ENCODE data around the gene STOM. TPM values are rescaled to one million over a fixed set of nuclear protein-coding genes. Genes with fewer than 3 reads are reported as not detected.

The STOM gene
- total and polyA plus RNA-seq, 11 donors: 125 to 239 (median 148) TPM

DNA sequence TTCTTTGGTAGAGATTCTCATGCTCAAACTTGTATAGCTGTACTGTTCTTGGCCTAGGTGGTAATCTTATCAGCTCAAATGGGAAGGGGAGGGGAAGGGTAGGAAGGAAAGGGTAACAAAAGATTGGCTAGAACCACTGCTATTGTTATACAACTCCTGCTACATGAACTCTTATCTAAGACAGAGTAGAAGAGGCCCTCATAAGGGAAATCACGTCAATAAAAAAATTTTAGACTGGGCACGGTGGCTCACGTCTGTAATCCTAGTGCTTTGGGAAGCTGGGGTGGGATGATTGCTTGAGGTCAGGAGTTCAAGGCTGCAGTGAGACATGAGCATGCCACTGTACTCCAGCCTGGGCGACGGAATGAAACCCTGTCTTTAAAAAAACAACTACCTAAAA lies 15.9 kb downstream of the STOM start:
- ATAC-seq (peak; percentile 83 to 94 (median 88)), DNase-seq (peak in 3 of 5 donors; percentile 71 to 77 (median 73))
- WGBS, 4 donors: 15 to 24% (median 18%) methylated on average over 5 of the region's 5 CpGs
- Histone ChIP-seq H3K36me3 (peaks cover 0 to 80% (median 65%) of the 10 kb centered on the region in 9 donors), H3K9me3 (no peaks in the 10 kb centered on the region), H3K4me3 (no peak overlapping the region), H3K4me1 (peaks cover 19 to 100% (median 92%) of the 10 kb centered on the region in 12 donors), H3K27me3 (no peaks in the 10 kb centered on the region), H3K27ac (peak overlapping the region; percentile 69 to 97 (median 90))
- TF ChIP-seq, protein P1, sequence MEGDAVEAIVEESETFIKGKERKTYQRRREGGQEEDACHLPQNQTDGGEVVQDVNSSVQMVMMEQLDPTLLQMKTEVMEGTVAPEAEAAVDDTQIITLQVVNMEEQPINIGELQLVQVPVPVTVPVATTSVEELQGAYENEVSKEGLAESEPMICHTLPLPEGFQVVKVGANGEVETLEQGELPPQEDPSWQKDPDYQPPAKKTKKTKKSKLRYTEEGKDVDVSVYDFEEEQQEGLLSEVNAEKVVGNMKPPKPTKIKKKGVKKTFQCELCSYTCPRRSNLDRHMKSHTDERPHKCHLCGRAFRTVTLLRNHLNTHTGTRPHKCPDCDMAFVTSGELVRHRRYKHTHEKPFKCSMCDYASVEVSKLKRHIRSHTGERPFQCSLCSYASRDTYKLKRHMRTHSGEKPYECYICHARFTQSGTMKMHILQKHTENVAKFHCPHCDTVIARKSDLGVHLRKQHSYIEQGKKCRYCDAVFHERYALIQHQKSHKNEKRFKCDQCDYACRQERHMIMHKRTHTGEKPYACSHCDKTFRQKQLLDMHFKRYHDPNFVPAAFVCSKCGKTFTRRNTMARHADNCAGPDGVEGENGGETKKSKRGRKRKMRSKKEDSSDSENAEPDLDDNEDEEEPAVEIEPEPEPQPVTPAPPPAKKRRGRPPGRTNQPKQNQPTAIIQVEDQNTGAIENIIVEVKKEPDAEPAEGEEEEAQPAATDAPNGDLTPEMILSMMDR (IDR thresholded peaks at IDR 0.05): no peak
- TF ChIP-seq POLR2A (IDR thresholded peaks at IDR 0.05): no peak
- intact Hi-C loops (cut with DNase I): loop anchor here in 1 of 10 donors (1.0 kb wide), 1 partner anchor 28 kb away; no protein-coding TSS in a partner anchor

DNA sequence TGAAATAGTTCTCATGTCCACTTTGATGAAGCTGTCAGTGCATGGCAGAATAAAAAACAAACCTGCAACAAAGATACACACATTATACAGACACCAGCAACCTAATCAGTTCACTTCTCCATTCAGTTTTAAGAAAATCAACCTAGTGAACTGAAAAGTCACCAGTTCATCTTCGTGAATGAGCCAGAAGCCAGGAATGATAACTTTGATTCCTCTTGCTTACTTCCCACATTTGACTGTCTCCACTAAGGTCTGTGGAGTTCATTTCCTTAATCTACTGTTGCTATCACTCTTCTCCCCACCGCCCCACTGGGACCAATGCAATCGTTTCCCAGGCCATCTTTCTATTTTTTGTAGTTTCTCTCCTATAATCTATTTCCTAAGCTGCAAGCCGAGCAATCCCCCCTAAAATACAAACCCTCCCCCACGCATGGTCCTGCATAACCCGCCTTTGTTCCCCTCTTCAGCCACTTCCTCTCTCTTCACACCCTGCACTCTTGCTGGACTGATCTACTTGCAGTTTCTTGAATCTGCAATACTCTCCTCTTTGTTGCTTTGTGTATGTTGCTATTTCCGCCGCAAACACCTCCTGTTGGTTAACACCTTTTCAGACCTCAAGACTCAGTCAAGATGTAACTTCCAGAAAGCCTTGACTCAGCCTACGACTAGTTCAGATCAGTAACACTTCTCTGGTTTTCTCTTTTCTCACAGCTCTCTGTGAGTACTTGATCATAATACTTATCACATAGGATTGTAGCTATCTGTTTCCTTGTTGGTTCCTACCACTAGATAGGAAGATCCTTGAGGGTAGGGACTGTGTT lies 16.6 kb downstream of the STOM start:
- ATAC-seq (peak in 3 of 4 donors; percentile 4 to 19 (median 9)), DNase-seq (no peak)
- intact Hi-C loops (cut with DNase I): loop anchor here in 1 of 10 donors (1.0 kb wide), 1 partner anchor 27 kb away; no protein-coding TSS in a partner anchor
- H3K27me3 ChIP-seq: no peaks in the 10 kb centered on the region
- no peak for TF ChIP-seq POLR2A (IDR thresholded peaks at IDR 0.05)
- TF ChIP-seq, protein P1 (IDR thresholded peaks at IDR 0.05): no peak
- H3K27ac ChIP-seq: peak overlapping the region; percentile 69 to 97 (median 90)
- WGBS, 4 donors: 34 to 50% (median 48%) methylated on average over 9 of the region's 9 CpGs
- no peaks in the 10 kb centered on the region for H3K9me3 ChIP-seq
- peak overlapping the region in 1 of 12 donors; percentile 12 for H3K4me3 ChIP-seq
- peaks cover 19 to 99% (median 90%) of the 10 kb centered on the region in 12 donors for H3K4me1 ChIP-seq
- H3K36me3 ChIP-seq: peaks cover 0 to 81% (median 72%) of the 10 kb centered on the region in 9 donors

DNA sequence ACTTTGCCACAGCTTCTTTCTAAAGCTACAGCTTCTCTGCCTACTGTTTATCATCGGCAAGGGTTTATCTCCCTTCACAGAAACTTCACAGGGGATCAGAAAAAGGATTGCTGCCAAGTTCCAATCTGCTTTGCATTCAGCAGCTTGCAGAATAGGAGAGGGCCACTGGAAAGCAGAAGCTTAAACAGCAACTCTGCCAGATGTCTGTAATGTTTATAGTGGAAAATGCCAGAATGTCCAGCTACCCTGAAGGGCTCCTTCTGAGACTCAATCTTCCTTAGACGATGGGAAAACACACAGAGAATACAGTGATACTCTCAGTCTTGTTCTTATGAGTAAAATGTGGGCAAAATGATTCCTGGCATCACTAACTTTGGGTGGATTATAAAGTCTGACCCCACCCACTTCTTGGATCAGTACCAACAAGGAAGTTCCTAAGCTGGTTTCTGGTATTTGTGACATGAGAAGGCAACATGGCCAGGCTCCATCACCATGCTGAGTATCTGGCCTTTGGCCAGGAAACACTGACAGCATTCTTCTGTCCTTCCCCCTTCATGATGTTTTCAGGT lies 19.0 kb downstream of the STOM start:
- no peak for TF ChIP-seq POLR2A (IDR thresholded peaks at IDR 0.05)
- Histone ChIP-seq H3K9me3 (no peaks in the 10 kb centered on the region), H3K27ac (peak overlapping the region; percentile 35 to 97 (median 90)), H3K4me3 (peak overlapping the region in 1 of 12 donors; percentile 5), H3K4me1 (peaks cover 19 to 94% (median 73%) of the 10 kb centered on the region in 12 donors), H3K27me3 (no peaks in the 10 kb centered on the region), H3K36me3 (peaks cover 4 to 96% (median 89%) of the 10 kb centered on the region in 9 donors)
- DNase-seq (peak in 4 of 5 donors; percentile 77 to 85 (median 80)), ATAC-seq (peak; percentile 48 to 62 (median 58))
- 0 to 4% (median 1%) methylated on average over 2 of the region's 2 CpGs for WGBS, 4 donors
- intact Hi-C loops (cut with DNase I): loop anchor here in 2 of 10 donors (1.0 to 2.0 kb wide), 2 partner anchors 20 to 138 kb away; partner anchors contain the start of gene STOM (in 1 of the 2)

DNA sequence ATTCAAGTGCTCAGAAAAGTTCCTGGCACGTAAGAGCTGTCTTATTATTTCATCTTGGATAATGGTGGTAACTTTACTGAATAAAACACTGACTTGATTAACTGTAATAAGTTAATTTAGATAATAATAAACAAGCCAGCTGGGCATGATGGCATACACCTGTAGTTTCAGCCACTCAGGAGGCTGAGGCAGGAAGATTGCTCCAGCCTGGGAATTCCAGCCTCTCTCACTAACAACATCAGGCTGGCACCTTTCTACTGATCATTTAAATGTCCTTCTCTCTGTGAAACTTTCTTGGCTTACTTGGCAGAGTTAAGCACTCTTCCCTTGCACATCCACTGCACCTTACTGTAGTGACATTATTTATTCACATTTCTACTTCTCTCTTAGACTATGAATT lies 20.0 kb downstream of the STOM start:
- Histone ChIP-seq H3K27ac (peak overlapping the region in 11 of 12 donors; percentile 35 to 97 (median 91)), H3K9me3 (no peaks in the 10 kb centered on the region), H3K4me1 (peaks cover 20 to 94% (median 67%) of the 10 kb centered on the region in 12 donors), H3K36me3 (peaks cover 4 to 96% (median 89%) of the 10 kb centered on the region in 9 donors), H3K27me3 (no peaks in the 10 kb centered on the region), H3K4me3 (no peak overlapping the region)
- ATAC-seq (no peak), DNase-seq (no peak)
- TF ChIP-seq POLR2A (IDR thresholded peaks at IDR 0.05): no peak
- TF ChIP-seq, protein P1 (IDR thresholded peaks at IDR 0.05): no peak
- 74 to 88% (median 82%) methylated on average over 1 of the region's 1 CpG for WGBS, 4 donors
- intact Hi-C loops (cut with DNase I): loop anchor here in 2 of 10 donors (1.0 to 2.0 kb wide), 2 partner anchors 21 to 137 kb away; partner anchors contain the start of gene STOM (in 1 of the 2)
